ENCODE results near the gene FLAD1.
A peak's percentile ranks its signal among the peaks of the same experiment; 100 is the strongest.

FLAD1 gene

GRCh38 chr1:154959426-154959780 lies 23.7 kb upstream of the FLAD1 start:
- Mint-ChIP-seq H3K27ac (peak overlapping the region; percentile 64), H3K27me3 (no peaks in the 10 kb centered on the region), H3K9me3 (ENCODE audit: low read depth) (no peaks in the 10 kb centered on the region), H3K36me3 (no peaks in the 10 kb centered on the region), H3K4me3 (peak overlapping the region; percentile 35), H3K4me1 (ENCODE audit: low read depth) (peaks cover 53% of the 10 kb centered on the region)

- Mint-ChIP-seq H3K27me3 (no peaks in the 10 kb centered on the region), H3K27ac (peak overlapping the region; percentile 92), H3K4me3 (peak overlapping the region; percentile 97), H3K9me3 (ENCODE audit: low read depth) (no peaks in the 10 kb centered on the region), H3K36me3 (no peaks in the 10 kb centered on the region), H3K4me1 (ENCODE audit: low read depth) (peaks cover 45% of the 10 kb centered on the region)
These were observed 22.6 kb upstream of the FLAD1 start for GRCh38 chr1:154960446-154961136.

GRCh38 chr1:154961207-154962155 lies 21.7 kb upstream of the FLAD1 start, which contains the start of gene PYGO2:
Gene PYGO2, minus strand, starts transcription at chr1:154961782. Its CDS starts 206 bp downstream, at chr1:154961576.
- Mint-ChIP-seq H3K27ac (peak within 1 kb of the TSS; percentile 92), H3K4me3 (peak within 1 kb of the TSS; percentile 97), H3K36me3 (no peaks in the 10 kb centered on the region), H3K9me3 (ENCODE audit: low read depth) (no peaks in the 10 kb centered on the region), H3K4me1 (ENCODE audit: low read depth) (peaks cover 36% of the 10 kb centered on the region), H3K27me3 (no peaks in the 10 kb centered on the region)

GRCh38 chr1:154962156-154962749 lies 20.9 kb upstream of the FLAD1 start:
- Mint-ChIP-seq H3K4me1 (ENCODE audit: low read depth) (peaks cover 28% of the 10 kb centered on the region), H3K27me3 (no peaks in the 10 kb centered on the region), H3K4me3 (peak overlapping the region; percentile 91), H3K27ac (peak overlapping the region; percentile 92), H3K36me3 (no peaks in the 10 kb centered on the region), H3K9me3 (ENCODE audit: low read depth) (no peaks in the 10 kb centered on the region)

- Mint-ChIP-seq H3K36me3 (no peaks in the 10 kb centered on the region), H3K27ac (peak overlapping the region; percentile 92), H3K27me3 (no peaks in the 10 kb centered on the region), H3K4me3 (peak overlapping the region; percentile 91), H3K4me1 (ENCODE audit: low read depth) (peaks cover 27% of the 10 kb centered on the region), H3K9me3 (ENCODE audit: low read depth) (no peaks in the 10 kb centered on the region)
These were observed 20.3 kb upstream of the FLAD1 start for GRCh38 chr1:154962795-154963330.

- H3K4me1 Mint-ChIP-seq (ENCODE audit: low read depth) = peaks cover 25% of the 10 kb centered on the region
- H3K9me3 Mint-ChIP-seq (ENCODE audit: low read depth) = no peaks in the 10 kb centered on the region
- peak overlapping the region; percentile 21 for H3K4me3 Mint-ChIP-seq
These were observed 19.5 kb upstream of the FLAD1 start for GRCh38 chr1:154963643-154964042.

GRCh38 chr1:154964359-154964758 lies 18.8 kb upstream of the FLAD1 start:
- Mint-ChIP-seq H3K4me1 (ENCODE audit: low read depth) (peaks cover 28% of the 10 kb centered on the region), H3K27me3 (no peaks in the 10 kb centered on the region), H3K9me3 (ENCODE audit: low read depth) (no peaks in the 10 kb centered on the region), H3K4me3 (no peak overlapping the region), H3K27ac (no peak overlapping the region), H3K36me3 (no peaks in the 10 kb centered on the region)

More at GRCh38 chr1:154963643-154964042, 19.5 kb upstream of the FLAD1 start:
- Mint-ChIP-seq H3K27ac (peak overlapping the region; percentile 61), H3K27me3 (no peaks in the 10 kb centered on the region), H3K36me3 (no peaks in the 10 kb centered on the region)

- H3K27ac Mint-ChIP-seq = no peak overlapping the region
- no peaks in the 10 kb centered on the region for H3K9me3 Mint-ChIP-seq (ENCODE audit: low read depth)
- no peaks in the 10 kb centered on the region for H3K27me3 Mint-ChIP-seq
- peaks cover 29% of the 10 kb centered on the region for H3K4me1 Mint-ChIP-seq (ENCODE audit: low read depth)
- no peaks in the 10 kb centered on the region for H3K36me3 Mint-ChIP-seq
- no peak overlapping the region for H3K4me3 Mint-ChIP-seq
These were observed 17.0 kb upstream of the FLAD1 start for GRCh38 chr1:154966111-154966510.

GRCh38 chr1:154967331-154967950 lies 15.7 kb upstream of the FLAD1 start:
- H3K36me3 Mint-ChIP-seq = peaks cover 2% of the 10 kb centered on the region
- no peak overlapping the region for H3K27ac Mint-ChIP-seq
- H3K27me3 Mint-ChIP-seq = no peaks in the 10 kb centered on the region
- no peaks in the 10 kb centered on the region for H3K9me3 Mint-ChIP-seq (ENCODE audit: low read depth)
- peaks cover 36% of the 10 kb centered on the region for H3K4me1 Mint-ChIP-seq (ENCODE audit: low read depth)
- no peak overlapping the region for H3K4me3 Mint-ChIP-seq

GRCh38 chr1:154968731-154969130 lies 14.4 kb upstream of the FLAD1 start:
- H3K4me3 Mint-ChIP-seq = no peak overlapping the region
- peak overlapping the region; percentile 54 for H3K27ac Mint-ChIP-seq
- peaks cover 34% of the 10 kb centered on the region for H3K4me1 Mint-ChIP-seq (ENCODE audit: low read depth)
- H3K9me3 Mint-ChIP-seq (ENCODE audit: low read depth) = no peaks in the 10 kb centered on the region
- no peaks in the 10 kb centered on the region for H3K27me3 Mint-ChIP-seq
- peaks cover 2% of the 10 kb centered on the region for H3K36me3 Mint-ChIP-seq

- Mint-ChIP-seq H3K27ac (peak overlapping the region; percentile 54), H3K4me3 (no peak overlapping the region), H3K9me3 (ENCODE audit: low read depth) (no peaks in the 10 kb centered on the region), H3K36me3 (peaks cover 2% of the 10 kb centered on the region), H3K4me1 (ENCODE audit: low read depth) (peaks cover 32% of the 10 kb centered on the region), H3K27me3 (no peaks in the 10 kb centered on the region)
These were observed 13.9 kb upstream of the FLAD1 start for GRCh38 chr1:154969246-154969645.

GRCh38 chr1:154969860-154970452 lies 13.2 kb upstream of the FLAD1 start:
- Mint-ChIP-seq H3K9me3 (ENCODE audit: low read depth) (no peaks in the 10 kb centered on the region), H3K4me1 (ENCODE audit: low read depth) (peaks cover 29% of the 10 kb centered on the region), H3K27me3 (no peaks in the 10 kb centered on the region), H3K4me3 (no peak overlapping the region), H3K36me3 (peaks cover 2% of the 10 kb centered on the region), H3K27ac (peak overlapping the region; percentile 54)

GRCh38 chr1:154970631-154971340 lies 12.4 kb upstream of the FLAD1 start, which contains the start of gene SHC1:
Gene SHC1, minus strand, starts transcription at chr1:154970747. Its CDS starts 221 bp downstream, at chr1:154970526.
- Mint-ChIP-seq H3K9me3 (ENCODE audit: low read depth) (no peaks in the 10 kb centered on the region), H3K4me1 (ENCODE audit: low read depth) (peaks cover 29% of the 10 kb centered on the region), H3K27ac (peak within 1 kb of the TSS; percentile 58), H3K36me3 (peaks cover 2% of the 10 kb centered on the region), H3K27me3 (no peaks in the 10 kb centered on the region), H3K4me3 (peak within 1 kb of the TSS; percentile 4)

All from activated naive CD8-positive, alpha-beta T cell (primary cell).